C4-2B (cell line): ENCODE results near the gene LIN28B.

ENCODE experiments used
- H3K27ac ChIP-seq: fragments of 450-650 bp; 2 replicates; pipeline ENCODE4 v1.5.1; 2017
- ZFX ChIP-seq: fragments of 450-650 bp; IDR thresholded peaks from 2 replicates; pipeline ENCODE4 v1.6.1; 2017
- TF ChIP-seq, protein P1 (sequence below): fragments of 450-650 bp; conservative IDR thresholded peaks from 2 replicates; pipeline ENCODE4 v1.5.1; 2017; ENCODE audit warnings: mild to moderate bottlenecking

LIN28B gene

DNA sequence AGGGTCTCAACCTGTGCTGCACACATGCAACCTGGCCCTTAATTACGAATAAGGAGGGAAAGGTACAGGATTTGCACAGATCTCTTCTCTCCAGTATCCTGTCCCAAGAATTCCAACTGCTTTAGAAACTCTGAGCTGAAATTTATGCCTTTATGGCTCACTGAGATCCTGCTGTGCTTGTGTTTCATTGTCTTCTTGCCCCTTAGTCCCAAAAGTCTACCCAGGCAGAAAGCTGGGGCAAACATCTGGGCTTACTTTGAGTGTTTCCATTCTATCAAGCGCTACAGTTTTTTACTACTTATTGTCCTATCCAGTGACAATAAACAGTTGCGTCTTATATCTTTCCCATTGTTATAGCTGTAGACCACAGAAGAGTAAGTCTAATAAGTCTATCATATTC lies 99.7 kb downstream of the LIN28B start:
- TF ChIP-seq, protein P1, sequence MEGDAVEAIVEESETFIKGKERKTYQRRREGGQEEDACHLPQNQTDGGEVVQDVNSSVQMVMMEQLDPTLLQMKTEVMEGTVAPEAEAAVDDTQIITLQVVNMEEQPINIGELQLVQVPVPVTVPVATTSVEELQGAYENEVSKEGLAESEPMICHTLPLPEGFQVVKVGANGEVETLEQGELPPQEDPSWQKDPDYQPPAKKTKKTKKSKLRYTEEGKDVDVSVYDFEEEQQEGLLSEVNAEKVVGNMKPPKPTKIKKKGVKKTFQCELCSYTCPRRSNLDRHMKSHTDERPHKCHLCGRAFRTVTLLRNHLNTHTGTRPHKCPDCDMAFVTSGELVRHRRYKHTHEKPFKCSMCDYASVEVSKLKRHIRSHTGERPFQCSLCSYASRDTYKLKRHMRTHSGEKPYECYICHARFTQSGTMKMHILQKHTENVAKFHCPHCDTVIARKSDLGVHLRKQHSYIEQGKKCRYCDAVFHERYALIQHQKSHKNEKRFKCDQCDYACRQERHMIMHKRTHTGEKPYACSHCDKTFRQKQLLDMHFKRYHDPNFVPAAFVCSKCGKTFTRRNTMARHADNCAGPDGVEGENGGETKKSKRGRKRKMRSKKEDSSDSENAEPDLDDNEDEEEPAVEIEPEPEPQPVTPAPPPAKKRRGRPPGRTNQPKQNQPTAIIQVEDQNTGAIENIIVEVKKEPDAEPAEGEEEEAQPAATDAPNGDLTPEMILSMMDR = no peak
- TF ChIP-seq ZFX = no peak
- no peak overlapping the region for H3K27ac ChIP-seq

DNA sequence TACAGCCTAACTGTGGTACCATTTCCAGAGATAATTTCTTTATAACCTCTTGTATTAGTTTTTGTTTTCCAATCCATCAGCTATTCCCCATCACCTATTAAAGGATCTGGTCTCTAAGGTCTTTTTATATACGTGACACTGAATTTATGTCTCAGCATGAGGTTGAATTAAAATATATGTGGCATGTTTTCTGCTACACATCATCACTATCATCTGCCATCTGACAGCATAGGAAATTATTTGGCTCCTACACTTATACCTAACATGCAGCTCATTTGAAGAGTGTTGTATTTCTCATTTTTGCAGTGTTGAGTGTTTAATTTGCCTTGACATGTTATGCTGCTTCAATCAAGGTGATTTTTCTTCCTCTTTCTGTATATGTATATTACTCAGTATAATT lies 100.3 kb downstream of the LIN28B start:
- TF ChIP-seq, protein P1 = no peak
- no peak for TF ChIP-seq ZFX
- H3K27ac ChIP-seq = no peak overlapping the region

DNA sequence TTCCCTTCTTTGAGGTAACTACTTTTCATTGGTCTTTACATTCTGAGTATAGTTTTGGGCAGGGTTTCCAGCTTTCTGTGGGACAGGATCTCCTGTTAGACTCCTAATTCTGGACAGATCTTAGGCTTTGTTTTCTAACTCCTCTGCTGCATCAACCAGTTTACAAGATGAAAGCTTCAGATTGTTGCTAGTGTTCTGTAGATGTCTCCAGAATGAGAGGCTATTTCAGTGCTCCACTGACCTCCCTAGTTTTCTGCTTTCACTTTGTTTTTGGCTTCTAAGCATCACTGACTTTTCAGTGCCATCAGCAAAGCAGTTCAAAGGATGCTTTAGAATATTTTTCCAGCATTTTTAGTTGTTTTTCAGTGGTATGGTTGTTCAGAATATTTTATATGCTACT lies 101.4 kb downstream of the LIN28B start:
- no peak for TF ChIP-seq ZFX
- TF ChIP-seq, protein P1 = no peak
- H3K27ac ChIP-seq = no peak overlapping the region

DNA sequence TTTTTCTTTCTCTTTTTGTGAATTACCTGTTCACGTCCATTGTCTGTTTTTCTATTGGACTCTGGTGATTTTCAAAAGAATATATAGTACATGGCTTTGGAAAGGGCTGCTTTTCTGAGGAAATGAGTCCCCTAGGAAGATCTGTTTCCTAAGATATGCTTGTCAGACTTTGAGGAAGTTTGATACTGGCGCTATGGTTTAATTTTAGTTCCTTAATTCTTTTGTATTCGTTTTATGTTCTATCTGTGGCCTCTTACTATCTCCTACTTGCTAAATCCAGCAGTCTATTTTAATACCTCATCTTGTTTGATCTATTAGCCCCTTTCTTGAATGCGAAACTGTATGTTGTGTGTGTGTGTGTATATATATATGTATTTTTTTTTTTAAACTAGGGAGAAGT lies 101.9 kb downstream of the LIN28B start:
- H3K27ac ChIP-seq = no peak overlapping the region

DNA sequence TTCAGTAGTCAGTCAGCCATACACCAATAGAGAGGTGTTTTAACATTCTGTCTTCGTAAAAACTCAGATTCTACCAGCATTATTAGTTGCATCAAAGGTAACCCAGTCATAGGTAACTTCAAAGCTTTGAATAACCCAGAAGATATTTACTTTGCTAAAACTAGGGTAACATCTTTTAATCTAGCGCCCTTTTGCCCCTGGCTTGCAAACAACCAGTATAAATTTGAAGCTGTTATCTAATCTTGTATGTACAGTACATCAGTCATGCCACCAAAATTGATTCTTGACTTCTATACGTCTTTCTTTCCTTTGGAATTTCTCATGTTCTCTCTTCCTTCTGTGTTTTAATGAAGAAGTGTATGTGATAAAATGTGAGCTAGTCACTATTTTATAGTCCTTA lies 109.3 kb downstream of the LIN28B start:
- H3K27ac ChIP-seq = no peak overlapping the region

More for the DNA sequence above, 101.9 kb downstream of the LIN28B start:
- no peak for TF ChIP-seq ZFX
- TF ChIP-seq, protein P1 = no peak

DNA sequence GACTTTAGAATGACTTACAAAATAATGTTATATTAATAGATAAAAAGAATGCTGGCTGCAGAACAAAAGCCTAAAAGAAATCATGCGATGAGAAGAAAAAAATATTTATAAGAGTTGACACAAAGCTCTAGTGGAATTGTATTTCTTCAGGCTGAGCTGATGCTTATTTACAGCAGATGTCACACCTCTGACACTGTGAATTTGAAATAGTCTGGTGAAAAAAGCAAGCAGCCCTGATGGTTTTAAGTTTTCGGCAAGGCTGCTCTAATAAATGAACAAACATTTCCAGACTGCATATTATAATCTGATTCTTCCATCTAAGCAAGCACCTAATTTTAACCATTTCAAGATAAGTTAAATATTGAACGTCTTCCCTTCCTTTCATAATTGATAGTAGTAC lies 109.9 kb downstream of the LIN28B start:
- TF ChIP-seq, protein P1 = no peak

More for the DNA sequence above, 109.3 kb downstream of the LIN28B start:
- no peak for TF ChIP-seq ZFX
- TF ChIP-seq, protein P1 = no peak

DNA sequence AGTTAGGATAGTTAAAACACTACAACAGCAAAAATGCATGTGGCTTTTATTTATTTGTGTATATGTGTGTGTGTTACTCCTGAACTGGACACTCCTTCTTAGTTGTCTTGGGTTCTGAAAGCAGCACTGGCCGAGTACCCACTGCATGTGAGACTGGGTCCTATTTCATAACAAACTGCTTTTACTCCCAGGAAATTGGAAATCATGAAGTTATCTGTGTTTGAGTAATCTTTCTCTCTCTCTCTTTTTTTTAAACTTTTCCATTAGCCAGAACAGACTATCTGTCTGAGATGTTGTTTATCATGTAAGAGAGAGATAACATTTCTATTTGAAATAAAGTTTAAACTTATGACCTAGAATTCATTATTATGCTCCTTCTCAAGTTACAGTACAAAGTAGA lies 110.4 kb downstream of the LIN28B start:
- H3K27ac ChIP-seq = no peak overlapping the region
- TF ChIP-seq, protein P1 = no peak
- TF ChIP-seq ZFX = no peak

More for the DNA sequence above, 109.9 kb downstream of the LIN28B start:
- no peak overlapping the region for H3K27ac ChIP-seq
